ENCODE results near the gene SERPINH1.

- no peak for TF ChIP-seq JUNB (IDR thresholded peaks at IDR 0.05)
- TF ChIP-seq MAX (IDR thresholded peaks at IDR 0.05) = no peak
- TF ChIP-seq CTCF (IDR thresholded peaks at IDR 0.05) = no peak
- no peak for TF ChIP-seq CHD2 (IDR thresholded peaks at IDR 0.05; ENCODE audit: low read length, partially characterized antibody)
- TF ChIP-seq POLR2A (IDR thresholded peaks at IDR 0.05; ENCODE audit: low read length) = no peak
- TF ChIP-seq RAD21 (conservative IDR thresholded peaks at IDR 0.05 in 1 of 2, IDR thresholded peaks at IDR 0.05 in 1 of 2) = no peak
- no peak for TF ChIP-seq ZFP36 (IDR thresholded peaks at IDR 0.05; ENCODE audit: borderline replicate concordance, partially characterized antibody)
- TF ChIP-seq E2F6 (IDR thresholded peaks at IDR 0.05; ENCODE audit: borderline replicate concordance, low read depth) = no peak
- TF ChIP-seq PHF8 (IDR thresholded peaks at IDR 0.05; ENCODE audit: borderline replicate concordance, low read depth) = no peak
- no peak for TF ChIP-seq EP300 (IDR thresholded peaks at IDR 0.05)
- TF ChIP-seq FOSL2 (IDR thresholded peaks at IDR 0.05) = no peak
- TF ChIP-seq FOSL2 (CRISPR knock-in tag; IDR thresholded peaks at IDR 0.05) = no peak
- no peak for TF ChIP-seq RFX5 (IDR thresholded peaks at IDR 0.05)
- TF ChIP-seq CEBPB (IDR thresholded peaks at IDR 0.05) = no peak
Measured at GRCh38 chr11:75589051-75589450, 27.0 kb downstream of the SERPINH1 start.
